ENCODE data around the gene MYORG.

MYORG gene

GRCh38 chr9:34384368-34385165 is 7.9 kb upstream of the MYORG start:
- DNase-seq: no peak

- DNase-seq: no peak
Measured at GRCh38 chr9:34383904-34384303, 7.2 kb upstream of the MYORG start.

- no peak for DNase-seq
Measured at GRCh38 chr9:34382879-34383278, 6.2 kb upstream of the MYORG start.

GRCh38 chr9:34382054-34382453 is 5.4 kb upstream of the MYORG start:
- DNase-seq: no peak

- no peak for DNase-seq
Measured at GRCh38 chr9:34381323-34381722, 4.6 kb upstream of the MYORG start.

- DNase-seq: no peak
Measured at GRCh38 chr9:34380511-34381315, 4.0 kb upstream of the MYORG start.

GRCh38 chr9:34380034-34380510 is 3.4 kb upstream of the MYORG start:
- no peak for DNase-seq

GRCh38 chr9:34379334-34380033 is 2.8 kb upstream of the MYORG start:
- DNase-seq: peak; percentile 68

GRCh38 chr9:34378376-34379060 is 1.8 kb upstream of the MYORG start:
- DNase-seq: no peak

- DNase-seq: no peak
Measured at GRCh38 chr9:34377404-34377746, 677 bp upstream of the MYORG start.

GRCh38 chr9:34375901-34376595 is 650 bp downstream of the MYORG start:
- DNase-seq: no peak

GRCh38 chr9:34374905-34375552 is 1.7 kb downstream of the MYORG start:
- DNase-seq: no peak

- no peak for DNase-seq
Measured at GRCh38 chr9:34374339-34374738, 2.4 kb downstream of the MYORG start.

GRCh38 chr9:34373749-34374148 is 2.9 kb downstream of the MYORG start:
- DNase-seq: no peak

- DNase-seq: no peak
Measured at GRCh38 chr9:34372467-34373011, 4.2 kb downstream of the MYORG start.

GRCh38 chr9:34371886-34372466 is 4.7 kb downstream of the MYORG start:
- no peak for DNase-seq

GRCh38 chr9:34370970-34371880 is 5.5 kb downstream of the MYORG start:
- DNase-seq: no peak

- no peak for DNase-seq
Measured at GRCh38 chr9:34370335-34370969, 6.2 kb downstream of the MYORG start.

GRCh38 chr9:34369636-34370035 is 7.1 kb downstream of the MYORG start:
- DNase-seq: no peak

Measured in KG1 (cell line).